Heart left ventricle (tissue), 16 donors: ENCODE measurements around the gene WNT7B. TPM values are rescaled to one million over a fixed set of nuclear protein-coding genes. Genes with fewer than 3 reads are reported as not detected.

ENCODE experiments used
- ATAC-seq, 4 donors: fragments of 200-7000 bp; cut with Tn5 transposase; one replicate each; pipeline ENCODE4 v1.9.1; 2020 to 2022; ENCODE audit warnings: moderate library complexity in 4 of 4, mild to moderate bottlenecking in 3 of 4, moderate number of reproducible peaks in 1 of 4
- DNase-seq, 5 donors: peaks; one replicate each; pipeline ENCODE4 v3.0.0-alpha.2; 2020
- H3K27ac ChIP-seq, 12 donors: fragments of 200-600 bp; sonication (generic) in 4 of 12; one replicate each; pipeline versions ENCODE4 v1.5.0 to v1.8.0; 2016 to 2022; ENCODE audit warnings: mild to moderate bottlenecking in 2 of 12
- H3K27me3 ChIP-seq, 9 donors: fragments of 200-600 bp; sonication (generic) in 2 of 9; one replicate each; pipeline versions ENCODE4 v1.5.1 to v1.8.0; 2016 to 2022; ENCODE audit warnings: mild to moderate bottlenecking in 3 of 9
- H3K36me3 ChIP-seq, 9 donors: fragments of 200-600 bp; sonication (generic) in 2 of 9; one replicate each; pipeline versions ENCODE4 v1.5.0 to v1.8.0; 2018 to 2022; ENCODE audit warnings: mild to moderate bottlenecking in 2 of 9
- H3K4me1 ChIP-seq, 12 donors: fragments of 200-600 bp; sonication (generic) in 4 of 12; one replicate each; pipeline versions ENCODE4 v1.5.0 to v1.8.0; 2016 to 2022; ENCODE audit warnings: mild to moderate bottlenecking in 3 of 12
- H3K4me3 ChIP-seq, 12 donors: fragments of 200-600 bp; sonication (generic) in 4 of 12; one replicate each; pipeline versions ENCODE4 v1.5.0 to v1.8.0; 2017 to 2022; ENCODE audit warnings: mild to moderate bottlenecking in 9 of 12, moderate library complexity in 4 of 12
- H3K9me3 ChIP-seq, 12 donors: fragments of 200-600 bp; sonication (generic) in 4 of 12; one replicate each; pipeline versions ENCODE4 v1.5.0 to v1.8.0; 2016 to 2022; ENCODE audit warnings: mild to moderate bottlenecking in 1 of 12
- CTCF ChIP-seq, 12 donors: fragments of 200-600 bp; sonication (generic) in 4 of 12; IDR thresholded peaks; one replicate each; pipeline versions ENCODE4 v1.5.0 to v1.8.0; 2018 to 2022; ENCODE audit warnings: antibody characterized with exemption in 12 of 12, mild to moderate bottlenecking in 5 of 12
- POLR2A ChIP-seq, 2 donors: fragments of 450-650 bp; IDR thresholded peaks; one replicate each; pipeline ENCODE4 v1.6.1; 2017; ENCODE audit warnings: antibody characterized with exemption in 2 of 2, mild to moderate bottlenecking in 2 of 2, moderate library complexity in 2 of 2
- WGBS, 4 donors: extraction: QIAGEN DNeasy Blood & Tissue Kit in 2 of 4; methylation state at CpG; one replicate each; pipeline versions ENCODE4 v1.1.5 to v1.1.7; 2013 to 2018; 5-methylcytosine and 5-hydroxymethylcytosine counted together
- intact Hi-C, 10 donors: fragments of 100-400 bp; cut with DNase I; formaldehyde crosslinking; loops; one replicate each; pipeline versions ENCODE4 v1.11.1 to v1.14.2; 2022
- polyA plus RNA-seq, 2 donors: library from polyadenylated mRNA; stranded (reverse); fragments of 200-250 nt; gene quantifications; one replicate each; pipeline ENCODE4 v1.2.3, GENCODE V29; 2013
- total RNA-seq, 9 donors: library from RNA; depleted of rRNA in 2 of 9; stranded (reverse); fragments of >200 nt in 2 of 9; fragmentation: NEBNext Ultra II Directional in 3 of 9; extraction: Animal tissue kit (Norgen Biotek cat#: 25700) in 3 of 9; gene quantifications; one replicate each; pipeline versions ENCODE4 v1.1.0 to v1.2.4, GENCODE V29; 2016 to 2023
- donor health status: ischemic (EF 13 %, LVEDD 7.1; RV severe dilation, severe dysfunction).
- donor health status: healthy with polysubstance abuse.
- donor health status: DM: no; HTN: yes; CAD: no.
- donor health status: DM: no; HTN: no; CAD: no.
- donor health status: ischemic (EF 25% LVEDD 6.9; RV normal size, moderate dysfunction).
- donor health status: ischemic (EF 25% LVEDD 5.7; RV mildly dilated, moderate dysfunction).
- donor health status: healthy.
- donor health status: DM: yes; HTN: yes; CAD: no.
- donor health status: ischemic (EF 35%, LVEDD 5.7; RV mildly dilated, moderate dysfunction).
- donor health status: nonischemic (EF 11% LVEDD 7.7; RV severe dilation, severe dysfunction).
- donor health status: DM: yes; HTN: yes; CAD: no.
- donor health status: PGD.
- donor health status: ischemic (EF 29% LVEDD 5.4; RV normal size, mild dysfunction).
- donor health status: nonischemic (EF 23%, LVEDD 6.1; RV moderate dilation, normal function).

Gene WNT7B
- total and polyA plus RNA-seq, 11 donors = 0.36 TPM; not detected in 10

DNA sequence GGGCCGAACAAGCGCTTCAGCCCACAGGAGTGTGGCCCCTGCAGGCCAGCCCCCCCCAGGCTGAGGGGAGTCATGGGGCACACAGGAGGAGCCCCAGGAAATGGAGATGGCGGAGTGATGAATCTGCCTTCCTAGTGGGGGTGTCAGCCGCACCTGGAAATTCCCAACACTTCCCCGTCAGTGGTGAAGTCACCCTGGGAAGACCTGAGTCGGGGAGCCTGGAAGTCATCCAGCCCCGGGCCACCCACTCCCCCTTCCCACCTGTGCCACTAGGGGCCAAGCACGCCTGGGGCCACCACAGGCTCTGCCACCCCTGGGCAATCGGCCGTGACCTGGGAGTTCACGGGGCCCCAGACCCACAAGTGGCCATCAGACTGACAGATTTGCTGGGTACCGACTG, 12.6 kb downstream of the WNT7B start:
- no peak for TF ChIP-seq POLR2A (IDR thresholded peaks at IDR 0.05)
- TF ChIP-seq CTCF (IDR thresholded peaks at IDR 0.05) = no peak
- Histone ChIP-seq H3K27ac (no peak overlapping the region), H3K4me1 (no peaks in the 10 kb centered on the region), H3K36me3 (no peaks in the 10 kb centered on the region), H3K9me3 (no peaks in the 10 kb centered on the region), H3K4me3 (no peak overlapping the region), H3K27me3 (peaks cover 0 to 90% (median 26%) of the 10 kb centered on the region in 9 donors)
- DNase-seq = no peak
- ATAC-seq = peak in 1 of 4 donors; percentile 22
- 66 to 83% (median 82%) methylated on average over 6 to 12 of the region's 12 CpGs for WGBS, 4 donors
- intact Hi-C loops = no loop called here

- Histone ChIP-seq H3K4me1 (no peaks in the 10 kb centered on the region), H3K36me3 (no peaks in the 10 kb centered on the region), H3K27ac (no peak overlapping the region), H3K9me3 (no peaks in the 10 kb centered on the region), H3K4me3 (no peak overlapping the region), H3K27me3 (peaks cover 0 to 88% (median 21%) of the 10 kb centered on the region in 9 donors)
- no peak for ATAC-seq
- DNase-seq = no peak
- intact Hi-C loops = no loop called here
- TF ChIP-seq POLR2A (IDR thresholded peaks at IDR 0.05) (no peak), CTCF (IDR thresholded peaks at IDR 0.05) (no peak)
- 72 to 90% (median 85%) methylated on average over 3 to 7 of the region's 7 CpGs for WGBS, 4 donors
These were observed 13.1 kb downstream of the WNT7B start for GRCh38 chr22:45963821-45964220.

DNA sequence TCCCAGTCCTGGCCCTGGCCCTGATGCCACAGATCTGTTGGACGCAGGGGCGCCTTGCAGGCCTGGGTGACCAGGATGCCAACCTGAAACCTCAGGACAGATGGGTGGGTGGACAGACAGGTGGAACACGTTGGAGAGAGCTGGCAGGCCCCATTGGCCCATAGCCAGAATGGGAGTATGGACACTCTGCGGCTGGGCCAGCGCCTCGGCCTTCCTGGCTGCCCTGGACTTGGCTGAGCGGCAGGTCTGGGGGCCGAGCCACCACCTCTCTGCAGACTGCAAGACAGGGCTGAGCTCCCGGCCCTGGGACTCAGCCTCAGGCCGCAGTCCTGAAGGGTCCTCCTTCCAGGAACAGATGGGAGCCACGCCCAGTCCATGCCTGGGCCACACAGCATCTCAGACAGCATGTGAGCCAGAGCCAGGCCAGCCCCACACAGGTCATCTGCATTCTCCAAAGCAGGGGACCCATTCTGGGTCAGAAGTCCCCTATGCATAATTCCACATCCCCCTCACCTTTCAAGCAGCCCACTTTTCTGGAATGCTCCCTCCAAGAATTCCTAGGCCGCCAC, 14.1 kb downstream of the WNT7B start:
- TF ChIP-seq CTCF (IDR thresholded peaks at IDR 0.05) (no peak), POLR2A (IDR thresholded peaks at IDR 0.05) (no peak)
- no peak for ATAC-seq
- Histone ChIP-seq H3K27me3 (peaks cover 0 to 87% (median 18%) of the 10 kb centered on the region in 9 donors), H3K4me1 (no peaks in the 10 kb centered on the region), H3K27ac (no peak overlapping the region), H3K4me3 (no peak overlapping the region), H3K9me3 (no peaks in the 10 kb centered on the region), H3K36me3 (no peaks in the 10 kb centered on the region)
- intact Hi-C loops = no loop called here
- DNase-seq = no peak
- 71 to 80% (median 79%) methylated on average over 5 to 12 of the region's 12 CpGs for WGBS, 4 donors

DNA sequence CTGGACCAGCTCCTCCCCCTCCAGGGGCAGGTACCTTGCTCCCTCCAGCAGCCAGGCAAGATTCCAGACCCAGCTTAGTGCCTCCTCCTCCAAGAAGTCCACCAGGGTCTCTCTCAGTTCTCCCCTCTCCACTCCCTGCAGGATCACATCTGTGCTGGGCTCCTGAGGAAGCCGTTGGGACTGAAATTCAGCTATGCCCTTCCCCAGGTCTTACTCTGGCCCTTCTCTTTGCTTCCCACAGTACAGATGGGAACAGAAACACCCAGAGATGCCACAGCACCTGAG, 14.6 kb downstream of the WNT7B start:
- H3K27me3 ChIP-seq = peaks cover 0 to 87% (median 14%) of the 10 kb centered on the region in 9 donors
- no peak for TF ChIP-seq POLR2A (IDR thresholded peaks at IDR 0.05)
- no peak for TF ChIP-seq CTCF (IDR thresholded peaks at IDR 0.05)
- no peaks in the 10 kb centered on the region for H3K9me3 ChIP-seq
- DNase-seq = no peak
- H3K27ac ChIP-seq = no peak overlapping the region
- intact Hi-C loops = no loop called here
- 77 to 100% (median 79%) methylated on average over 1 of the region's 1 CpG for WGBS, 4 donors
- H3K36me3 ChIP-seq = no peaks in the 10 kb centered on the region
- H3K4me1 ChIP-seq = no peaks in the 10 kb centered on the region
- H3K4me3 ChIP-seq = no peak overlapping the region
- ATAC-seq = no peak
